ENCODE data around the gene PSMD14.

The PSMD14 gene

GRCh38 chr2:161384864-161385263 lies 76.6 kb downstream of the PSMD14 start:
- Histone ChIP-seq H3K36me3 (ENCODE audit: control insufficient read depth in 2 of 2, insufficient read depth in 1 of 2, low read length in 2 of 2) (peaks cover 3 to 22% of the 10 kb centered on the region in 2 experiments; a peak in 2 of 3 replicates), H3K27ac (ENCODE audit: extremely low read depth, low read depth, low read length) (no peak overlapping the region), H3K4me3 (ENCODE audit: low read depth, low read length) (no peak overlapping the region), H3K4me1 (ENCODE audit: control insufficient read depth, insufficient read depth, low read length) (no peaks in the 10 kb centered on the region), H3K9me3 (ENCODE audit: control insufficient read depth, insufficient read depth, low read depth, low read length) (no peaks in the 10 kb centered on the region)
- POLR2A ChIA-PET, result interaction anchor here (1.4 kb wide), 1 partner anchor 77 kb away, joined by 3 read pairs; the partner anchor contains the start of gene PSMD14
- CTCF ChIA-PET, result no interaction called here
- no peak for TF ChIP-seq ZNF555 (tag by site-specific recombination; conservative IDR thresholded peaks at IDR 0.05)
- TF ChIP-seq HOXD13 (CRISPR knock-in tag; IDR thresholded peaks at IDR 0.05; ENCODE audit: borderline replicate concordance), result no peak

DNA sequence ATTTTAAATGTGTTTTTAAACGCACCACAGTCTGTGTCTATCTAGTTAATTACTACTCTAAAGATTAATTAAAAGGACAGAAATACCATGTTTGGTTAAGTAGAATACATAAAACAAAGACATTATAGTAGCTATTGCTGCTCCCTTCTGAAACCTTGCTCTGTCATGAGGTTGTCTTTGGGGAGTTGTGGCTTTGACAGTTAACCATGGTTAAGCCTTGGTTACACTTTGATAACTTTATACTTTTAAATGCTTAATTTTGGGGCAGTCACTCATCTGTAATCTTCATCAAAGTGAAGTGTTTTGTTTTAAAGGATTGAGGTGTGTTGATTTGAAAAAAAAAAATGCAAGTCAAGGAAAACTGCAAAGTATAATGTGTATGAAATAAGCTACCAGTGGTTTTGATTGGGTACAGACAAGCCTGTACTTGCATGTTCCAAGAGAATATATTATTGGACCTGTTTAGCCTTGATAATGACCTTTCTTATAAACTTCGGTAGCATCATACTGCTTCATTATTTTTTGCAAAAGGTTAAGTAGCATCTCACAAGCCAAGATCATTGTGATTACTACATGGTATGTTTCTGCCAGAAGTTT lies 78.1 kb downstream of the PSMD14 start:
- Histone ChIP-seq H3K4me1 (ENCODE audit: control insufficient read depth, insufficient read depth, low read length) (no peaks in the 10 kb centered on the region), H3K4me3 (ENCODE audit: low read depth, low read length) (no peak overlapping the region), H3K27ac (ENCODE audit: extremely low read depth, low read depth, low read length) (no peak overlapping the region), H3K9me3 (ENCODE audit: control insufficient read depth, insufficient read depth, low read depth, low read length) (no peaks in the 10 kb centered on the region), H3K36me3 (ENCODE audit: control insufficient read depth in 2 of 2, insufficient read depth in 1 of 2, low read length in 2 of 2) (peaks cover 8 to 29% of the 10 kb centered on the region in 2 experiments; a peak in 2 of 3 replicates)
- no peak for TF ChIP-seq ZNF580 (tag by site-specific recombination; IDR thresholded peaks at IDR 0.05)
- no peak for TF ChIP-seq ZNF121 (tag by site-specific recombination; IDR thresholded peaks at IDR 0.05)
- TF ChIP-seq ZNF791 (tag by site-specific recombination; IDR thresholded peaks at IDR 0.05), result no peak
- no peak for TF ChIP-seq ZNF23 (tag by site-specific recombination; IDR thresholded peaks at IDR 0.05; ENCODE audit: borderline replicate concordance)
- no peak for TF ChIP-seq KLF16 (tag by site-specific recombination; IDR thresholded peaks at IDR 0.05)
- TF ChIP-seq ZFP69B (tag by site-specific recombination; IDR thresholded peaks at IDR 0.05), result no peak
- TF ChIP-seq PBX3 (CRISPR knock-in tag; IDR thresholded peaks at IDR 0.05), result no peak
- TF ChIP-seq SALL2 (tag by site-specific recombination; IDR thresholded peaks at IDR 0.05; ENCODE audit: borderline replicate concordance), result no peak
- no peak for TF ChIP-seq HOXC10 (CRISPR knock-in tag; IDR thresholded peaks at IDR 0.05)
- TF ChIP-seq, protein P1, sequence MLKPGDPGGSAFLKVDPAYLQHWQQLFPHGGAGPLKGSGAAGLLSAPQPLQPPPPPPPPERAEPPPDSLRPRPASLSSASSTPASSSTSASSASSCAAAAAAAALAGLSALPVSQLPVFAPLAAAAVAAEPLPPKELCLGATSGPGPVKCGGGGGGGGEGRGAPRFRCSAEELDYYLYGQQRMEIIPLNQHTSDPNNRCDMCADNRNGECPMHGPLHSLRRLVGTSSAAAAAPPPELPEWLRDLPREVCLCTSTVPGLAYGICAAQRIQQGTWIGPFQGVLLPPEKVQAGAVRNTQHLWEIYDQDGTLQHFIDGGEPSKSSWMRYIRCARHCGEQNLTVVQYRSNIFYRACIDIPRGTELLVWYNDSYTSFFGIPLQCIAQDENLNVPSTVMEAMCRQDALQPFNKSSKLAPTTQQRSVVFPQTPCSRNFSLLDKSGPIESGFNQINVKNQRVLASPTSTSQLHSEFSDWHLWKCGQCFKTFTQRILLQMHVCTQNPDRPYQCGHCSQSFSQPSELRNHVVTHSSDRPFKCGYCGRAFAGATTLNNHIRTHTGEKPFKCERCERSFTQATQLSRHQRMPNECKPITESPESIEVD (tag by site-specific recombination; IDR thresholded peaks at IDR 0.05), result no peak
- no peak for TF ChIP-seq ZFP41 (tag by site-specific recombination; IDR thresholded peaks at IDR 0.05; ENCODE audit: borderline replicate concordance)
- no peak for TF ChIP-seq ZNF214 (tag by site-specific recombination; IDR thresholded peaks at IDR 0.05; ENCODE audit: borderline replicate concordance)
- no peak for TF ChIP-seq ZNF837 (tag by site-specific recombination; IDR thresholded peaks at IDR 0.05)
- no peak for TF ChIP-seq ZNF514 (tag by site-specific recombination; IDR thresholded peaks at IDR 0.05)
- TF ChIP-seq ZNF624 (tag by site-specific recombination; IDR thresholded peaks at IDR 0.05), result no peak
- TF ChIP-seq, protein P2, sequence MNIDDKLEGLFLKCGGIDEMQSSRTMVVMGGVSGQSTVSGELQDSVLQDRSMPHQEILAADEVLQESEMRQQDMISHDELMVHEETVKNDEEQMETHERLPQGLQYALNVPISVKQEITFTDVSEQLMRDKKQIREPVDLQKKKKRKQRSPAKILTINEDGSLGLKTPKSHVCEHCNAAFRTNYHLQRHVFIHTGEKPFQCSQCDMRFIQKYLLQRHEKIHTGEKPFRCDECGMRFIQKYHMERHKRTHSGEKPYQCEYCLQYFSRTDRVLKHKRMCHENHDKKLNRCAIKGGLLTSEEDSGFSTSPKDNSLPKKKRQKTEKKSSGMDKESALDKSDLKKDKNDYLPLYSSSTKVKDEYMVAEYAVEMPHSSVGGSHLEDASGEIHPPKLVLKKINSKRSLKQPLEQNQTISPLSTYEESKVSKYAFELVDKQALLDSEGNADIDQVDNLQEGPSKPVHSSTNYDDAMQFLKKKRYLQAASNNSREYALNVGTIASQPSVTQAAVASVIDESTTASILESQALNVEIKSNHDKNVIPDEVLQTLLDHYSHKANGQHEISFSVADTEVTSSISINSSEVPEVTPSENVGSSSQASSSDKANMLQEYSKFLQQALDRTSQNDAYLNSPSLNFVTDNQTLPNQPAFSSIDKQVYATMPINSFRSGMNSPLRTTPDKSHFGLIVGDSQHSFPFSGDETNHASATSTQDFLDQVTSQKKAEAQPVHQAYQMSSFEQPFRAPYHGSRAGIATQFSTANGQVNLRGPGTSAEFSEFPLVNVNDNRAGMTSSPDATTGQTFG (tag by site-specific recombination; IDR thresholded peaks at IDR 0.05; ENCODE audit: borderline replicate concordance), result no peak
- TF ChIP-seq GLI4 (tag by site-specific recombination; IDR thresholded peaks at IDR 0.05), result no peak
- TF ChIP-seq, protein P3, sequence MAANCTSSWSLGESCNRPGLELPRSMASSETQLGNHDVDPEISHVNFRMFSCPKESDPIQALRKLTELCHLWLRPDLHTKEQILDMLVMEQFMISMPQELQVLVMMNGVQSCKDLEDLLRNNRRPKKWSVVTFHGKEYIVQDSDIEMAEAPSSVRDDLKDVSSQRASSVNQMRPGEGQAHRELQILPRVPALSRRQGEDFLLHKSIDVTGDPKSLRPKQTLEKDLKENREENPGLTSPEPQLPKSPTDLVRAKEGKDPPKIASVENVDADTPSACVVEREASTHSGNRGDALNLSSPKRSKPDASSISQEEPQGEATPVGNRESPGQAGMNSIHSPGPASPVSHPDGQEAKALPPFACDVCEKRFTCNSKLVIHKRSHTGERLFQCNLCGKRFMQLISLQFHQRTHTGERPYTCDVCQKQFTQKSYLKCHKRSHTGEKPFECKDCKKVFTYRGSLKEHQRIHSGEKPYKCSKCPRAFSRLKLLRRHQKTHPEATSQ (tag by site-specific recombination; IDR thresholded peaks at IDR 0.05), result no peak
- TF ChIP-seq ZNF132 (tag by site-specific recombination; IDR thresholded peaks at IDR 0.05; ENCODE audit: borderline replicate concordance), result no peak
- no peak for TF ChIP-seq ZNF140 (tag by site-specific recombination; IDR thresholded peaks at IDR 0.05)
- ChIA-PET POLR2A (no interaction called here), CTCF (no interaction called here)

Data from HEK293 (cell line).